Adrenal gland (tissue), 5 donors: Measurements from ENCODE around the gene ALPP.
"Not testable (repeated sequence)": the region's sequence is repeated elsewhere in the genome, so short reads cannot be mapped to it uniquely, and the experiment has no call there.

Source experiments
- CTCF ChIP-seq, 6 experiments: fragments of 450-650 bp in 4 of 6; fragments of 200-600 bp in 2 of 6; sonication (generic) in 1 of 6; IDR thresholded peaks; 1 replicate in 5 of 6; 2 replicates in 1 of 6; pipeline versions ENCODE4 v1.5.1 to v1.8.0; 2016 to 2021; ENCODE audit warnings: antibody characterized with exemption in 6 of 6, mild to moderate bottlenecking in 2 of 6, moderate library complexity in 1 of 6
- POLR2A ChIP-seq, 2 donors: fragments of 450-650 bp; IDR thresholded peaks; one replicate each; pipeline ENCODE4 v1.6.1; 2017; ENCODE audit warnings: antibody characterized with exemption in 2 of 2, mild to moderate bottlenecking in 2 of 2, moderate library complexity in 1 of 2
- donor health status: DM: no; HTN: no; CAD: no.

GRCh38 chr2:232381204-232382031 is 2.9 kb downstream of the ALPP start:
- TF ChIP-seq CTCF, POLR2A (IDR thresholded peaks at IDR 0.05): not testable (repeated sequence)
